Measurements from ENCODE around the gene MYH11. TPM values are rescaled to one million over a fixed set of nuclear protein-coding genes. Genes with fewer than 3 reads are reported as not detected.

MYH11 gene
- total RNA-seq, 1 donor from 2014 or later, result not detected

GRCh38 chr16:15887283-15887682, 30.5 kb upstream of the MYH11 start:
- no peak for DNase-seq (ENCODE audit: low read depth)
- peak overlapping the region; percentile 68 for H3K4me3 ChIP-seq (ENCODE audit: low read depth, low read length)
- TF ChIP-seq, protein P1, sequence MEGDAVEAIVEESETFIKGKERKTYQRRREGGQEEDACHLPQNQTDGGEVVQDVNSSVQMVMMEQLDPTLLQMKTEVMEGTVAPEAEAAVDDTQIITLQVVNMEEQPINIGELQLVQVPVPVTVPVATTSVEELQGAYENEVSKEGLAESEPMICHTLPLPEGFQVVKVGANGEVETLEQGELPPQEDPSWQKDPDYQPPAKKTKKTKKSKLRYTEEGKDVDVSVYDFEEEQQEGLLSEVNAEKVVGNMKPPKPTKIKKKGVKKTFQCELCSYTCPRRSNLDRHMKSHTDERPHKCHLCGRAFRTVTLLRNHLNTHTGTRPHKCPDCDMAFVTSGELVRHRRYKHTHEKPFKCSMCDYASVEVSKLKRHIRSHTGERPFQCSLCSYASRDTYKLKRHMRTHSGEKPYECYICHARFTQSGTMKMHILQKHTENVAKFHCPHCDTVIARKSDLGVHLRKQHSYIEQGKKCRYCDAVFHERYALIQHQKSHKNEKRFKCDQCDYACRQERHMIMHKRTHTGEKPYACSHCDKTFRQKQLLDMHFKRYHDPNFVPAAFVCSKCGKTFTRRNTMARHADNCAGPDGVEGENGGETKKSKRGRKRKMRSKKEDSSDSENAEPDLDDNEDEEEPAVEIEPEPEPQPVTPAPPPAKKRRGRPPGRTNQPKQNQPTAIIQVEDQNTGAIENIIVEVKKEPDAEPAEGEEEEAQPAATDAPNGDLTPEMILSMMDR (conservative IDR thresholded peaks at IDR 0.05; ENCODE audit: low read depth, low read length), result no peak

GRCh38 chr16:15886078-15886477, 29.2 kb upstream of the MYH11 start:
- no peak overlapping the region for H3K4me3 ChIP-seq (ENCODE audit: low read depth, low read length)
- TF ChIP-seq, protein P1 (conservative IDR thresholded peaks at IDR 0.05; ENCODE audit: low read depth, low read length), result no peak
- no peak for DNase-seq (ENCODE audit: low read depth)

GRCh38 chr16:15885560-15886001, 28.8 kb upstream of the MYH11 start:
- H3K4me3 ChIP-seq (ENCODE audit: low read depth, low read length), result no peak overlapping the region
- DNase-seq (ENCODE audit: low read depth), result no peak
- TF ChIP-seq, protein P1 (conservative IDR thresholded peaks at IDR 0.05; ENCODE audit: low read depth, low read length), result no peak

DNA sequence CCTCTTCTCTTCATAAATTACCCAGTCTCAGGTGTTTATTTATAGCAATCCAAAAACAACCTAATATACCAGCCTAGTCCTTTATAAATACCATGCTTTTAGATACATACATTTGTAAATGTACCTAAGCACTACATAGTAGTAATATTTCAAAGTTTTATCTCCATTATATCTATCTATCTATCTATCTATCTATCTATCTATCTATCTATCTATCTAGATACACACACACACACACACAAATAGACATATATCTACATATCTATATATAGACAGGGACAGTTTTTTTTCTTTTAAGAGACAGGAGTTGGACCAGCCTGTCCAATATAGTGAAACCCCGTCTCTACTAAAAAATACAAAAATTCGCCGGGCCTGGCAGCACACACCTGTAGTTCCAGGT, 25.7 kb upstream of the MYH11 start:
- no peak for DNase-seq (ENCODE audit: low read depth)
- TF ChIP-seq, protein P1 (conservative IDR thresholded peaks at IDR 0.05; ENCODE audit: low read depth, low read length), result no peak
- no peak overlapping the region for H3K4me3 ChIP-seq (ENCODE audit: low read depth, low read length)

DNA sequence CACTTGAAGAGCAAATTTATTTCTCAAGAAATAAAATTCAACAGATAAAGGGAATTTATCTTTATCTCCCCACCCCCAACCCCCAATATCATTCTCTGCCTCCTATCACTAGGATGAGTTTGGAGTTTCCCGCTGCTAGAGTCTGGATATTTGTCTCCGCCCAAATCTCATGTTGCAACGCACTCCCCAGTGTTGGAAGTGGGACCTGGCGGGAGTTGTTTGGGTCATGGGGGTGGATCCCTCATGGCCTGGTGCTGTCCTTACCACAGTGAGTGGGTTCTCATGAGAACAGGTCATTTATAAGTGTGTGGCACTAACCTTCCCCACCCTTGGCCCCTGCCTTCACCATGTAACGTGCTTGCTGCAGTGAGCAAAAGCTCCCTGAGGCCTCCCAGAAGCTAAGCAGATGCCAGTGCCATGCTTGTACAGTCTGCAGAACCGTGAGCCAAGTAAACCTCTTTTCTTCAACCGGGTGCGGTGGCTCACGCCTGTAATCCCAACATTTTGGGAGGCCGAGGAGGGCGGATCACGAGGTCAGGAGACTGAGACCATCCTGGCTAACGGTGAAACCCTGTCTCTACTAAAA, 25.1 kb upstream of the MYH11 start:
- no peak overlapping the region for H3K4me3 ChIP-seq (ENCODE audit: low read depth, low read length)
- TF ChIP-seq, protein P1 (conservative IDR thresholded peaks at IDR 0.05; ENCODE audit: low read depth, low read length), result no peak
- no peak for DNase-seq (ENCODE audit: low read depth)

GRCh38 chr16:15880434-15881308, 23.8 kb upstream of the MYH11 start:
- DNase-seq (ENCODE audit: low read depth), result no peak
- no peak overlapping the region for H3K4me3 ChIP-seq (ENCODE audit: low read depth, low read length)
- TF ChIP-seq, protein P1 (conservative IDR thresholded peaks at IDR 0.05; ENCODE audit: low read depth, low read length), result no peak

All from epithelial cell of proximal tubule (primary cell).